ENCODE measurements around the gene EGLN2.
"Not testable (repeated sequence)": the region's sequence is repeated elsewhere in the genome, so short reads cannot be mapped to it uniquely, and the experiment has no call there.

Gene EGLN2

GRCh38 chr19:40776364-40776763 lies 22.6 kb upstream of the EGLN2 start:
- no peak for DNase-seq (ENCODE audit: extremely low read depth in 1 of 2, low read depth in 1 of 2)

DNA sequence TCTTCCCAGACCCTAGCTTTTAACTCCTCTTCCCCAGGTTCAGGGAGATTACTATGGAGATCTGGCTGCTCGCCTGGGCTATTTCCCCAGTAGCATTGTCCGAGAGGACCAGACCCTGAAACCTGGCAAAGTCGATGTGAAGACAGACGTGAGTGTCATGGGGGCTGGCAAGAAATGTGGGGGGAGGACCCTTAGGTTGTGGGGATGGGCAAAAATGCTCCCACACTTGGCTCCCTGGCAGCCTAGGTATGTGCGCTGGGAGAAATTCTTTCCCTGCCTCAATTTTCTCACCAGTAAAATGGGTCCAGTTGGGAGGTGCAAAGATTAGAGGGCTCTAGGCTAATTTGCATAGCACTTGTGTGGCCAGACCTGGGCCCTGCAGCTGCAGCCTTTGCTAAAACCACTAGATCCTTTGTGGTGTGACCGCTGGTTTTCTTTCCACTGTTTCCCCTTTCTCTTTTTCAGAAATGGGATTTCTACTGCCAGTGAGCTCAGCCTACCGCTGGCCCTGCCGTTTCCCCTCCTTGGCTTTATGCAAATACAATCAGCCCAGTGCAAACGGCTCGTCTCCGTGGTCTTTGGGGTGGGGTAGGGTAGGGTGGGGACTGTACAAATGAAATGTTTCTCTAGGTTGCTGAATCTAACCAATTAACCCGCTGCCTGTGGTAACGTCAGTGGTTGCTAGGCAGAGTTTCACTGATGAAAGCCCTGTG lies 21.9 kb upstream of the EGLN2 start:
- peak; percentile 76 to 88 for DNase-seq (ENCODE audit: extremely low read depth in 1 of 2, low read depth in 1 of 2)

- no peak for DNase-seq (ENCODE audit: extremely low read depth in 1 of 2, low read depth in 1 of 2)
These were observed 21.4 kb upstream of the EGLN2 start for GRCh38 chr19:40777645-40777936.

DNA sequence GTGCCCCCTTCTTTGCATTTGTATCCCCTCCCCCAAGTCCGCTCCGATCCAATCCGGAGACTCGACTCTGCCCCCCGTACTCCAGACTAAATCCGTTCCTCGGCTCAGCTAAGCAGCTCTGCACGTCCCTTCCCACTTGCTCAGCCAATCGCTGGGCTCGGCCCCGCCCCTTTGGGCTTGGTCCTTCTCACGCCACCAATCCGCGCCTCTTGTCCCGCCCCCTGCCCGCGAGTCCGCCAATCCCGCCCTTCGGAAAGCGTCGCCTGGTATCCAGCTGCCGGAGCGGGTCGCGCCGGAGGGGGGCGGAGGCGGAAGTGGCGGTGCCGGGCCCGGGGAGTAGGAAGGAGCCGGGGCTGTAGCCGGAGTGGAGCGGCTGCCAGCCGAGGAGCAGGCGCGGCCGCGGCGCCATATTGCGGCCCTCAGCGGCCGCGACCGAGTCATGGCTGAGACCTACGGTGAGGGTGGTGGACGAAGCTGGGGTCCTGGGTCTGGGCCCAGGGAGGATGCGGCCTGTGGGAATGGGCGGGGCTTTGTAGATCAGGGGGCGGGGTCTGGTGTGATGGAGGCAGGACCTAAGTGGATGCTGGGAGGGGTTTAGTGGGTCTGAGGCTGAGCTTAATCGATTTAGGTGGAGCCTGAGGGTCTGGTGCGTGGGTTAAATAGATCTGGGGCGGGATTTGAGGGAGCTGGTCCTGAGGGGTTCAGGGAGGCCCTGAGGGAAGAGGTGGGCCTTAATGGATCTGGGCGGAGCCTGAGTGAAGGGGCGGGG lies 20.9 kb upstream of the EGLN2 start, which contains the start of gene RAB4B:
Gene RAB4B (plus strand): TSS at position 311 of the 769 bp plus-strand sequence. CDS start 129 bp downstream, at position 440.
- peak; percentile 100 for DNase-seq (ENCODE audit: extremely low read depth in 1 of 2, low read depth in 1 of 2)

DNA sequence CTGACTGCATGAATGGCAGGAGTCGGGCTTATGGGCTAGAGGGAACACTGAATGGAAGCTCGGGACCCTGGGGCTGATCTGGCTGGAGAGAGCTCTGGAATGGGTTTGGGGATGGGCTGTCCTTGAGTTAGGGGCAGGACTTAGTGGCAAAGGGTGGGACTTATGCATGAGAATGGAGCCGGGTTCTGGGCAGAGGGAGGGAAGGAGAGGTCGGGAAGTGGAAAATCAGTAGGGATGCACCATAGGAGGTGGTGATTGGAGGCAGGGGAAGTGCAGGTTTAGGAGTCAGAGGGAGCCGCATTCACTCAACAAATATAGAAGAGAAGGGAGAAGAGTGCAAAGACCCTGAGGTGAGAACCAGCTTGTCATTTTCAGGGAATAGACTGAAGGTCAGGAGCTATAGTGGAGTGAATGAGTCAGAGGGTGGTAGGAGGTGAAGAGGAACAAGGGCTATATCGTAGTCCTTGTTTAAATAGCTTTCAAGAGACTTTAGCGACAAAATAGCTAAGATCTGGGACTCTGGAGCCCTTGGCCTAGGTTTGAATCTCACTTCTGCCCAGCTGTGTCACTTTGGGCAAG lies 20.2 kb upstream of the EGLN2 start:
- DNase-seq (ENCODE audit: extremely low read depth in 1 of 2, low read depth in 1 of 2): no peak

DNA sequence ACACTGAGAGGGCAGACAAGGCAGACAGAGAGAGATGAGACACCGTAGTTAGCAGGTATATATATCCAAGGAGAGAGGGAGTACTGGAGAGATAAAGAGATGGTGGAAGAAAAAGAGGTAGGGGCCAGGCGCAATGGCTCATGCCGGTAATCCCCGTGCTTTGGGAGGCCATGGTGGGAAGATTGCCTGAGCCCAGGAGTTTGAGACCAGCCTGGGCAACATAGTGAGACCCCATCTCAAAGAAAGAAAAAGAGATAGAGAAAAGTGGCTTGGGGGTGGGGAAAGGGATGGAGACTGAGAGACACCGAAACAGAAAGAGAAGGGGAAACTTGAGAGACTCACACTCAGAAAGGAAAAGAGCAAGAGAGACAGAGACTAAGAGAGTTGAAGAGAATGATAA lies 18.4 kb upstream of the EGLN2 start:
- DNase-seq (ENCODE audit: extremely low read depth in 1 of 2, low read depth in 1 of 2): no peak

DNA sequence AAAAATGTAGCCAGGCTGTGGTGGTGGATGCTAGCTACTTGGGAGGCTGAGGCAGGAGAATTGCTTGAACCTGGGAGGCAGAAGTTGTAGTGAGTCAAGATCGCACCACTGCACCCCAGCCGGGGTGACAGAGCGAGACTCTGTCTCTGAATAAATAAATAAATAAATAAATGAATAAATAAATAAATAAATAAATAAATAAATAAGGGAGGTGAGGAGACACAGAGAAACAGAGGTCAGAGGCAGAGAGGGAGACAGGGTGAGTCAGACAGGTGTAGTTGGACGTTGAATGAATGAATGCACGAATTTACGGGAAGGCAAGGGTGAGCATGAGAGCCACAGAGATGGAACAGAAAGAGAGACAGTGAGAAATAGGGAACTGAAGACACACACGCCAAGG lies 17.9 kb upstream of the EGLN2 start:
- DNase-seq (ENCODE audit: extremely low read depth in 1 of 2, low read depth in 1 of 2): no peak

DNA sequence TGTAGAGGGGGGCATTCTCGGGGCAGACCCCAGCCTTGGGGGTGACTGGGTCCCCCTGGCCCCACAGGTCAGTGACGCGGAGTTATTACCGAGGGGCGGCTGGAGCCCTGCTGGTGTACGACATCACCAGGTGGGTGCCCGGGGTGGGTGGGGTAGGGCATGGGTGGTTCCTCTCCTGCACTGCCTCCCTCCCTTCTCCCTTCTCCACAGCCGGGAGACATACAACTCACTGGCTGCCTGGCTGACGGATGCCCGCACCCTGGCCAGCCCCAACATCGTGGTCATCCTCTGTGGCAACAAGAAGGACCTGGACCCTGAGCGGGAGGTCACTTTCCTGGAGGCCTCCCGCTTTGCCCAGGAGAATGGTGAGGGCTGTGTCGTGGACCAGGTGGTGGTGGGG lies 15.3 kb upstream of the EGLN2 start:
- DNase-seq (ENCODE audit: extremely low read depth in 1 of 2, low read depth in 1 of 2): no peak

DNA sequence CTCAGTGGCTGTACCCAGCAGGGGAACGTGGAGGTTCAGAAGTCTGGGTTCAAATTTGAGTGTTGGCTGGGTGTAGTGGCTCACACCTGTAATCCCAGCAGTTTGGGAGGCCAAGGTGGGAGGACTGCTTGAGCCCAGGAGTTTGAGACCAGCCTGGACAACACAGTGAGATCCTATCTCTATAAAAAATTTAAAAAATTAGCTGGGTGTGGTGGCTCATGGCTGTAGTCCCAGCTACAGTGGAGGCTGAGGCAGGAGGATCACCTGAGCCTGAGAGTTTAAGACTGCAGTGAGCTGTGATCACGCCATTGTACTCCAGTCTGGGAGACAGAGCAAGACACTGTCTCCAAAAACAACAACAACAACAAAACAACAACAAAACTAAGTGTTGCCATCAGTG lies 14.8 kb upstream of the EGLN2 start:
- DNase-seq (ENCODE audit: extremely low read depth in 1 of 2, low read depth in 1 of 2): not testable (repeated sequence)

- DNase-seq (ENCODE audit: extremely low read depth in 1 of 2, low read depth in 1 of 2): no peak
These were observed 13.5 kb upstream of the EGLN2 start for GRCh38 chr19:40785526-40785925.

GRCh38 chr19:40786060-40787037 lies 12.6 kb upstream of the EGLN2 start:
- DNase-seq (ENCODE audit: extremely low read depth in 1 of 2, low read depth in 1 of 2): no peak

GRCh38 chr19:40791349-40791748 lies 7.6 kb upstream of the EGLN2 start:
- DNase-seq (ENCODE audit: extremely low read depth in 1 of 2, low read depth in 1 of 2): no peak

DNA sequence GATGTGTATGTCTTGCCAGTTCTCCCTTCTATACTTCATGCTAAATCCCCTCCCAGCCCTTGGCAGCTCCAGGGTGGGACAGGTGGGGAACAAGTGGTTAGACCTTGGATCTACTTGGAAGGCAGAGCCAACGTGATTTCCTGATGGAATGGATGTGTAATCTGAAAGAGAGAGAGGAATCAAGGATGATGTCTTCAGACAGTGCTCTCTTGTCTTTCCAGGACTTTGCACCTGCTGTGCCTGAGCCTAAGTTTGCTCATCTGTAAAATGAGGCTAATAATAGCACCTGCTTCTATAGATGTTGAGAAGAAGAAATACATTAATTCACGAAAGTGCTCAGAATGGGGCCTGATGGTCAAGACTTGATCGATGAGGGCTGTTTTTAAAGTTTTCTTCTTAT lies 7.0 kb upstream of the EGLN2 start:
- no peak for DNase-seq (ENCODE audit: extremely low read depth in 1 of 2, low read depth in 1 of 2)

- no peak for DNase-seq (ENCODE audit: extremely low read depth in 1 of 2, low read depth in 1 of 2)
These were observed 1.6 kb upstream of the EGLN2 start for GRCh38 chr19:40797166-40797962.

- DNase-seq (ENCODE audit: extremely low read depth in 1 of 2, low read depth in 1 of 2): peak in 1 of 2 donors; percentile 64
These were observed 868 bp upstream of the EGLN2 start for GRCh38 chr19:40797963-40798682.

- no peak for DNase-seq (ENCODE audit: extremely low read depth in 1 of 2, low read depth in 1 of 2)
These were observed 757 bp downstream of the EGLN2 start for GRCh38 chr19:40799558-40800338.

DNA sequence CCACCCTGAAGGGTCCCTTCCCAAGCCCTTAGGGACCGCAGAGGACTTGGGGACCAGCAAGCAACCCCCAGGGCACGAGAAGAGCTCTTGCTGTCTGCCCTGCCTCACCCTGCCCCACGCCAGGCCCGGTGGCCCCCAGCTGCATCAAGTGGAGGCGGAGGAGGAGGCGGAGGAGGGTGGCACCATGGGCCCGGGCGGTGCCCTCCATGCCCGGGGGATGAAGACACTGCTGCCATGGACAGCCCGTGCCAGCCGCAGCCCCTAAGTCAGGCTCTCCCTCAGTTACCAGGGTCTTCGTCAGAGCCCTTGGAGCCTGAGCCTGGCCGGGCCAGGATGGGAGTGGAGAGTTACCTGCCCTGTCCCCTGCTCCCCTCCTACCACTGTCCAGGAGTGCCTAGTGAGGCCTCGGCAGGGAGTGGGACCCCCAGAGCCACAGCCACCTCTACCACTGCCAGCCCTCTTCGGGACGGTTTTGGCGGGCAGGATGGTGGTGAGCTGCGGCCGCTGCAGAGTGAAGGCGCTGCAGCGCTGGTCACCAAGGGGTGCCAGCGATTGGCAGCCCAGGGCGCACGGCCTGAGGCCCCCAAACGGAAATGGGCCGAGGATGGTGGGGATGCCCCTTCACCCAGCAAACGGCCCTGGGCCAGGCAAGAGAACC lies 1.5 kb downstream of the EGLN2 start:
- DNase-seq (ENCODE audit: extremely low read depth in 1 of 2, low read depth in 1 of 2): no peak

GRCh38 chr19:40800997-40801377 lies 2.0 kb downstream of the EGLN2 start:
- no peak for DNase-seq (ENCODE audit: extremely low read depth in 1 of 2, low read depth in 1 of 2)

Data from stimulated activated CD8-positive, alpha-beta memory T cell treated with anti-CD3 and anti-CD28 coated beads, Interleukin-7, amount 100 ng/mL, for 48 hours (primary cell).